Measurements from ENCODE around the gene SMAD7. TPM values are rescaled to one million over a fixed set of nuclear protein-coding genes. Genes with fewer than 3 reads are reported as not detected.

Gene SMAD7
- total RNA-seq, 5 donors from 2014 or later (not counting 1 experiment from before 2014, with no cell fraction given) = 28.5 to 138 (median 57.7) TPM

DNA sequence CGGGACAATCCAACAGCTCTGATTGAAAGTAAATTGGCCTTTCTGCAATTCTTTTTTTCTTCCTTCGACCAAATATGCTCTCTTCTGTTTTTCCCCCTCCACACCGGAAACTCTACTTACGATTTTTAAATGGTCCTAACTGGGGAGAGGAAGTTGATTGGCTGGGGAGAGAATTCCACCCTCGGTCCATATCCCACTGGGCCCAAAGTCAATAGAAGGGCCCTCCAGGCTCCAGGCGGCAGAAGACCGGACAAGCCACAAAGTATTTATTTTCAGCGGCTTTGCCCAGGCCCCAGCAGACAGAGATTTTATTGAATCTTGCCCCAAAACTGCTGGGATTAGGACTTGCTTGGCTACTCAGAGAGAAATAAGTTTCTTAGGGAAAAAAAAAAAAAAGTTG is 37.1 kb upstream of the SMAD7 start:
- H3K36me3 ChIP-seq (ENCODE audit: control insufficient read depth in 2 of 2, extremely low read depth in 1 of 2, insufficient read depth in 1 of 2, low read length in 1 of 2) = no peaks in the 10 kb centered on the region
- H3K4me3 Mint-ChIP-seq = no peak overlapping the region
- peaks cover 0 to 32% of the 10 kb centered on the region in 2 experiments for H3K27me3 ChIP-seq (replicated peaks in 1 of 2; ENCODE audit: control insufficient read depth in 2 of 2, extremely low read depth in 1 of 2, insufficient read depth in 2 of 2, low read length in 1 of 2)
- DNase-seq = no peak
- no peaks in the 10 kb centered on the region for H3K36me3 Mint-ChIP-seq
- no peak overlapping the region for H3K4me3 ChIP-seq (ENCODE audit: control insufficient read depth in 1 of 2, extremely low read depth in 1 of 2, low read length in 1 of 2)
- ATAC-seq (replicated peaks in 1 of 4) = no peak
- H3K27ac Mint-ChIP-seq = no peak overlapping the region
- no peaks in the 10 kb centered on the region for H3K9me3 Mint-ChIP-seq
- no peak overlapping the region for H3K27ac ChIP-seq (ENCODE audit: low read length)
- ChIA-PET POLR2A (no interaction called here), CTCF (no interaction called here)
- H3K27me3 Mint-ChIP-seq = peaks cover 0 to 3% of the 10 kb centered on the region in 2 donors
- H3K4me1 ChIP-seq (ENCODE audit: control insufficient read depth in 1 of 2, extremely low read depth in 1 of 2, insufficient read depth in 2 of 2, low read length in 2 of 2) = peaks cover 0 to 11% of the 10 kb centered on the region in 2 experiments
- WGBS (ENCODE audit: insufficient coverage) = 100% methylated on average over 3 of the region's 8 CpGs
- H3K9me3 ChIP-seq = no peaks in the 10 kb centered on the region
- H3K4me1 Mint-ChIP-seq = peaks cover 0 to 18% (median 7%) of the 10 kb centered on the region in 3 donors

DNA sequence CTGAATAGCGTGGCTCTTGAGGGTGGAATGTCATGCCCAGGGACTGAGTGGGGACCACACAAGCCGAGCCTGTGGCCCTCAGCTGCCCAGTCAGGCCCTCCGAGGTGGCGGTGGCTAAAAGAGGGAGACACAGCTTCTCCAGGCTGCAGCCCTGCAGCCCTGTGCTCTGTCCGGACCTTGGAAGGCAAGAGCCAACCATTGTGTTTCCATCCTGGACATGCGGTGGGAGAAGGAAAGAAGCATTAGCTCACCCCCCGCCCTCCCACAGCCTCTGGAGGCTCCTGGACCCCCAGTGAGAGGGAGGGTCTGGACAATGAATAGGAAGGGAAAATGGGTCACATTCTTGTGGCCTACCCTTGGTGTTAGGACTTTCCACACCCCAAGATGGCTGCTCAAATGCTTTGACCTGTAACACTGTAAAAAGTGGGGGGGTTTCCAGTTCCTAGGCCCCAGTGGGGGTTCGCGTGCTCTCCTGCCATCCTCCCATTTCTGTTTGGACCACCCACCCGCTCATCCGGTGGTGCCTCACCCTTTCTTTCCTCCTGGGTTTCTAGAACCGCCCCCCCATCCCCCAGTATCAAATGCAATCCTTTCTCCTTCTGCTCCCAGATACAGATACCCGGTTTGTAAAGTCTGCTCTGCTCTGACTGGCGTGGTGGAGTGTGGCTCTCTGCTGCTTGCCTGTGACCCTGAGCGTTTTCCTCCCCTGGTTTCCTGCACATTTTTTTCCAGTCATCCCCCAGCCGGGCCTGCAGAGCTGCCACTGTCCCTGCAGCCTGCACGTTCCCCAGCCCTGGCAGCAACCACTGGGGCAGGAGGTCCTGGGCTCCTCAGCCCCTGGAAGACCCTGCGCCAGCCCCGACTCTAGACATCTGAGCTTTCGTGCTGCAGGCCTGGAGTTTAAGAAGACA is 36.3 kb upstream of the SMAD7 start:
- Mint-ChIP-seq H3K4me1 (peaks cover 0 to 18% (median 5%) of the 10 kb centered on the region in 3 donors), H3K36me3 (no peaks in the 10 kb centered on the region), H3K4me3 (no peak overlapping the region), H3K27ac (no peak overlapping the region), H3K9me3 (no peaks in the 10 kb centered on the region), H3K27me3 (peaks cover 4% of the 10 kb centered on the region in 2 donors)
- Histone ChIP-seq H3K36me3 (ENCODE audit: control insufficient read depth in 2 of 2, extremely low read depth in 1 of 2, insufficient read depth in 1 of 2, low read length in 1 of 2) (no peaks in the 10 kb centered on the region), H3K4me3 (ENCODE audit: control insufficient read depth in 1 of 2, extremely low read depth in 1 of 2, low read length in 1 of 2) (no peak overlapping the region), H3K4me1 (ENCODE audit: control insufficient read depth in 1 of 2, extremely low read depth in 1 of 2, insufficient read depth in 2 of 2, low read length in 2 of 2) (peaks cover 2 to 11% of the 10 kb centered on the region in 2 experiments), H3K27ac (ENCODE audit: low read length) (no peak overlapping the region), H3K27me3 (replicated peaks in 1 of 2; ENCODE audit: control insufficient read depth in 2 of 2, extremely low read depth in 1 of 2, insufficient read depth in 2 of 2, low read length in 1 of 2) (peaks cover 0 to 25% of the 10 kb centered on the region in 2 experiments), H3K9me3 (no peaks in the 10 kb centered on the region)
- ChIA-PET POLR2A (no interaction called here), CTCF (interaction anchor here in 1 of 2 donors (0.6 kb wide), 1 partner anchor 276 kb away, joined by 4 read pairs; no protein-coding TSS in a partner anchor)
- ATAC-seq (replicated peaks in 1 of 4) (no peak), DNase-seq (no peak)
- WGBS (ENCODE audit: insufficient coverage) = 83% methylated on average over 10 of the region's 20 CpGs

DNA sequence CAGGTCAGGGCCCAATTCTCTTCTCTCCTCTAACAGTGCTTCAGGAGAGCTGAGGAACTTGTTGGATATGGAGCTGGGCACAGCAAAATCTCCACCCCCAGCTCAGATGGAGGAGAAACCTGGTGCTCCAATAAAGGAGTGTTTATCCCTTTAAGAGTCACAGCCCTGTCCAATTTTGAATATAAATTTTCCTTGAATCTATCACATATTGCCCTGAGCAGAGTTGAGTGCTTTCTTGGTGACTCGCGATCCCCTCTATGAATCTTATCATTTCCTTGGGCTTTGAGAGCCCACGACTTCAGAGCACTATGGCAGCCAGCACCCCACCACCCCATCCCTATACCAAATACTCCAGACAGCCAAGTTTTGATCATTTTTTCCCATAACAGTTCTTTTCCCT is 34.4 kb upstream of the SMAD7 start:
- WGBS (ENCODE audit: insufficient coverage) = 83% methylated on average over 3 of the region's 3 CpGs
- CTCF ChIA-PET = no interaction called here
- Histone ChIP-seq H3K27me3 (replicated peaks in 1 of 2; ENCODE audit: control insufficient read depth in 2 of 2, extremely low read depth in 1 of 2, insufficient read depth in 2 of 2, low read length in 1 of 2) (peaks cover 0 to 16% of the 10 kb centered on the region in 2 experiments), H3K9me3 (no peaks in the 10 kb centered on the region), H3K4me3 (ENCODE audit: control insufficient read depth in 1 of 2, extremely low read depth in 1 of 2, low read length in 1 of 2) (no peak overlapping the region), H3K36me3 (ENCODE audit: control insufficient read depth in 2 of 2, extremely low read depth in 1 of 2, insufficient read depth in 1 of 2, low read length in 1 of 2) (no peaks in the 10 kb centered on the region), H3K4me1 (ENCODE audit: control insufficient read depth in 1 of 2, extremely low read depth in 1 of 2, insufficient read depth in 2 of 2, low read length in 2 of 2) (peaks cover 2 to 4% of the 10 kb centered on the region in 2 experiments), H3K27ac (ENCODE audit: low read length) (no peak overlapping the region)
- H3K27me3 Mint-ChIP-seq = peaks cover 4 to 6% of the 10 kb centered on the region in 2 donors
- no peak for DNase-seq
- H3K27ac Mint-ChIP-seq = no peak overlapping the region
- no peak overlapping the region for H3K4me3 Mint-ChIP-seq
- ATAC-seq (replicated peaks in 1 of 4) = no peak
- H3K36me3 Mint-ChIP-seq = no peaks in the 10 kb centered on the region
- no peaks in the 10 kb centered on the region for H3K9me3 Mint-ChIP-seq
- H3K4me1 Mint-ChIP-seq = peaks cover 0 to 23% (median 7%) of the 10 kb centered on the region in 3 donors
- POLR2A ChIA-PET = no interaction called here

DNA sequence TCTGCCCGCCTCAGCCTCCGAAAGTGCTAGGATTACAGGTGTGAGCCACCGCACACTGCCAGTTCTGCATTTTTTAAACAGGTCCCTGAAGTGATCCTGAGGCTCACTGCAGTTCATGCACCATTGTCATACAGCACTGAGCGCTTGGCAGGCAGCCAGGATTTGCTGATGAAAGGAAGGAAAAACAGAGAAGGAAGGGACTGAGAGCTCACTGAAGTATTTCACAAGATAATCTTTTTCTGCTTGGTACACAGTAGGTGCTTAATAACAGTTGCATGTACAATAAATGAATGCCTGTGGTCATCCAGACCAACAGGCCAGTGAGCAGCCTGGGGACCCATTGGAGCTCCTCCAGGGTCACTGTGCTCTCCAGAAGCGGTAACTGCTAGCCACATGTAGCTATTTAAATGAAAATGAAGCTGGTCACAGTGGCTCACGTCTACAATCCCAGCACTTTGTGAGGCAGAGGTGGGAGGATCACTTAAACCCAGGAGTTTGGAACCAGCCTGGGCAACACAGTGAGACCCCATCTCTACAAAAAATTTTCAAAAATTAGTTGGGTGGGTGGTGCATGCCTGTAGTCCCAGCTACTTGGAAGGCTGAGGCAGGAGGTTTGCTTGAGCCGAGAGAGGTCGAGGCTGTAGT is 33.1 kb upstream of the SMAD7 start:
- DNase-seq (peak in 8 of 35 experiments; percentile 19 to 41 (median 22)), ATAC-seq (replicated peaks in 1 of 4) (no peak)
- WGBS (ENCODE audit: insufficient coverage) = 94% methylated on average over 5 of the region's 8 CpGs
- Histone ChIP-seq H3K27ac (ENCODE audit: low read length) (no peak overlapping the region), H3K4me1 (ENCODE audit: control insufficient read depth in 1 of 2, extremely low read depth in 1 of 2, insufficient read depth in 2 of 2, low read length in 2 of 2) (peaks cover 2 to 4% of the 10 kb centered on the region in 2 experiments), H3K4me3 (ENCODE audit: control insufficient read depth in 1 of 2, extremely low read depth in 1 of 2, low read length in 1 of 2) (no peak overlapping the region), H3K36me3 (ENCODE audit: control insufficient read depth in 2 of 2, extremely low read depth in 1 of 2, insufficient read depth in 1 of 2, low read length in 1 of 2) (no peaks in the 10 kb centered on the region), H3K27me3 (replicated peaks in 1 of 2; ENCODE audit: control insufficient read depth in 2 of 2, extremely low read depth in 1 of 2, insufficient read depth in 2 of 2, low read length in 1 of 2) (peaks cover 0 to 25% of the 10 kb centered on the region in 2 experiments), H3K9me3 (no peaks in the 10 kb centered on the region)
- Mint-ChIP-seq H3K36me3 (no peaks in the 10 kb centered on the region), H3K27me3 (peaks cover 12 to 16% of the 10 kb centered on the region in 2 donors), H3K4me1 (peaks cover 0 to 33% (median 9%) of the 10 kb centered on the region in 3 donors), H3K9me3 (no peaks in the 10 kb centered on the region), H3K27ac (no peak overlapping the region), H3K4me3 (no peak overlapping the region)
- ChIA-PET CTCF (interaction anchor here (0.6 to 0.7 kb wide), 2 partner anchors 107 to 530 kb away, joined by 3 to 5 read pairs; no protein-coding TSS in a partner anchor), POLR2A (interaction anchor here in 1 of 2 donors (1.0 kb wide), 1 partner anchor 21 kb away, joined by 3 read pairs; no protein-coding TSS in a partner anchor)

DNA sequence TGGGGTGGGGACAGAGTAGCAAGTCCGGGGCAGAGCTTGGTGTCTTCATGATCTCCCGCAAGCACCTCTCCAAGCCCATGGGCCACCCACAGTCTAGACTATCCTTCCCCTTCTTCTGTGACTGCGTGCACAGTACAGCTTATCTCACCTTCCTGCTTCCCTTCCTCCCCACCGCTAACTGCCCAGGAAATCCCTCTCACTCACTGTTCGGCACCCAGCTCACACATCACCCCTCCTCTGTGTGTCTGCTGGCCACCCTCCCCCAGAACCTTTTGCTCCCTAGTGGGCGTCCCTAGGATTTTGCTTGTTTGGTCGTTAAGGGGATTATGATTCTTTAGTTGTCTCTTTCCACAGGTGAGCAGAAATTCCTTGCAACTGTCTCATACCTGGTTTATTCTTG is 31.5 kb upstream of the SMAD7 start:
- Histone ChIP-seq H3K36me3 (ENCODE audit: control insufficient read depth in 2 of 2, extremely low read depth in 1 of 2, insufficient read depth in 1 of 2, low read length in 1 of 2) (no peaks in the 10 kb centered on the region), H3K4me3 (ENCODE audit: control insufficient read depth in 1 of 2, extremely low read depth in 1 of 2, low read length in 1 of 2) (no peak overlapping the region), H3K27me3 (replicated peaks in 1 of 2; ENCODE audit: control insufficient read depth in 2 of 2, extremely low read depth in 1 of 2, insufficient read depth in 2 of 2, low read length in 1 of 2) (peaks cover 0 to 33% of the 10 kb centered on the region in 2 experiments), H3K27ac (ENCODE audit: low read length) (no peak overlapping the region), H3K4me1 (ENCODE audit: control insufficient read depth in 1 of 2, extremely low read depth in 1 of 2, insufficient read depth in 2 of 2, low read length in 2 of 2) (peaks cover 2 to 4% of the 10 kb centered on the region in 2 experiments), H3K9me3 (no peaks in the 10 kb centered on the region)
- POLR2A ChIA-PET = interaction anchor here in 1 of 2 donors (0.5 kb wide), 1 partner anchor 30 kb away, joined by 4 read pairs; no protein-coding TSS in a partner anchor
- Mint-ChIP-seq H3K9me3 (no peaks in the 10 kb centered on the region), H3K27ac (no peak overlapping the region), H3K27me3 (peaks cover 17 to 21% of the 10 kb centered on the region in 2 donors), H3K4me3 (no peak overlapping the region), H3K4me1 (peaks cover 0 to 33% (median 9%) of the 10 kb centered on the region in 3 donors), H3K36me3 (no peaks in the 10 kb centered on the region)
- 53% methylated on average over 2 of the region's 7 CpGs for WGBS (ENCODE audit: insufficient coverage)
- ATAC-seq (replicated peaks in 1 of 4) (peak in 1 of 4 experiments; percentile 46), DNase-seq (no peak)
- CTCF ChIA-PET = no interaction called here

Measured in T-cell (primary cell).